Nephron (organoid): ENCODE data around the gene SLC6A9.

Experiments used
- H3K27ac Mint-ChIP-seq, 3 experiments: 2 replicates each; pipeline ENCODE4 v1.8.0; 2020; ENCODE audit warnings: mixed read lengths in 3 of 3, mild to moderate bottlenecking in 2 of 3, moderate library complexity in 1 of 3
- H3K27me3 Mint-ChIP-seq: 2 replicates; pipeline ENCODE4 v1.8.0; 2021; ENCODE audit warnings: low read depth, mild to moderate bottlenecking, moderate library complexity, mixed read lengths
- H3K36me3 Mint-ChIP-seq: 2 replicates; pipeline ENCODE4 v1.8.0; 2020; ENCODE audit warnings: low read depth, mixed read lengths
- H3K4me1 Mint-ChIP-seq: 2 replicates; pipeline ENCODE4 v1.8.0; 2020; ENCODE audit warnings: mixed read lengths
- H3K4me3 Mint-ChIP-seq, 3 experiments: 2 replicates each; pipeline ENCODE4 v1.8.0; 2020; ENCODE audit warnings: mild to moderate bottlenecking in 3 of 3, mixed read lengths in 3 of 3, moderate library complexity in 2 of 3
- H3K9me3 Mint-ChIP-seq: 2 replicates; pipeline ENCODE4 v1.8.0; 2020; ENCODE audit warnings: mixed read lengths
- CTCF ChIP-seq, 3 experiments: fragments of 200-600 bp; sonication (generic); IDR thresholded peaks; one replicate each; pipeline ENCODE4 v1.5.0; 2021; ENCODE audit warnings: antibody characterized with exemption in 3 of 3; ENCODE audit not compliant: unreplicated experiment in 3 of 3

SLC6A9 gene

GRCh38 chr1:44067266-44068250 lies 36.3 kb upstream of the SLC6A9 start:
- Mint-ChIP-seq H3K9me3 (peaks cover 2% of the 10 kb centered on the region), H3K4me3 (no peak overlapping the region), H3K27me3 (peaks cover 15% of the 10 kb centered on the region), H3K36me3 (no peaks in the 10 kb centered on the region), H3K27ac (no peak overlapping the region), H3K4me1 (peaks cover 5% of the 10 kb centered on the region)
- TF ChIP-seq CTCF (IDR thresholded peaks at IDR 0.05; ENCODE audit: unreplicated experiment in 3 of 3) = no peak

- Mint-ChIP-seq H3K4me1 (peaks cover 9% of the 10 kb centered on the region), H3K27ac (no peak overlapping the region), H3K9me3 (no peaks in the 10 kb centered on the region), H3K36me3 (no peaks in the 10 kb centered on the region), H3K4me3 (no peak overlapping the region), H3K27me3 (peaks cover 4% of the 10 kb centered on the region)
- no peak for TF ChIP-seq CTCF (IDR thresholded peaks at IDR 0.05; ENCODE audit: unreplicated experiment in 3 of 3)
Measured at GRCh38 chr1:44062656-44063179, 31.5 kb upstream of the SLC6A9 start.

- Mint-ChIP-seq H3K4me1 (peaks cover 9% of the 10 kb centered on the region), H3K27me3 (peaks cover 5% of the 10 kb centered on the region), H3K4me3 (no peak overlapping the region), H3K36me3 (no peaks in the 10 kb centered on the region), H3K27ac (no peak overlapping the region), H3K9me3 (no peaks in the 10 kb centered on the region)
- TF ChIP-seq CTCF (IDR thresholded peaks at IDR 0.05; ENCODE audit: unreplicated experiment in 3 of 3) = no peak
Measured at GRCh38 chr1:44061857-44062256, 30.6 kb upstream of the SLC6A9 start.

GRCh38 chr1:44060830-44061267 lies 29.6 kb upstream of the SLC6A9 start:
- H3K4me3 Mint-ChIP-seq = no peak overlapping the region
- H3K4me1 Mint-ChIP-seq = peaks cover 9% of the 10 kb centered on the region
- no peak for TF ChIP-seq CTCF (IDR thresholded peaks at IDR 0.05; ENCODE audit: unreplicated experiment in 3 of 3)
- peaks cover 6% of the 10 kb centered on the region for H3K27me3 Mint-ChIP-seq
- no peaks in the 10 kb centered on the region for H3K9me3 Mint-ChIP-seq
- H3K27ac Mint-ChIP-seq = no peak overlapping the region
- no peaks in the 10 kb centered on the region for H3K36me3 Mint-ChIP-seq

DNA sequence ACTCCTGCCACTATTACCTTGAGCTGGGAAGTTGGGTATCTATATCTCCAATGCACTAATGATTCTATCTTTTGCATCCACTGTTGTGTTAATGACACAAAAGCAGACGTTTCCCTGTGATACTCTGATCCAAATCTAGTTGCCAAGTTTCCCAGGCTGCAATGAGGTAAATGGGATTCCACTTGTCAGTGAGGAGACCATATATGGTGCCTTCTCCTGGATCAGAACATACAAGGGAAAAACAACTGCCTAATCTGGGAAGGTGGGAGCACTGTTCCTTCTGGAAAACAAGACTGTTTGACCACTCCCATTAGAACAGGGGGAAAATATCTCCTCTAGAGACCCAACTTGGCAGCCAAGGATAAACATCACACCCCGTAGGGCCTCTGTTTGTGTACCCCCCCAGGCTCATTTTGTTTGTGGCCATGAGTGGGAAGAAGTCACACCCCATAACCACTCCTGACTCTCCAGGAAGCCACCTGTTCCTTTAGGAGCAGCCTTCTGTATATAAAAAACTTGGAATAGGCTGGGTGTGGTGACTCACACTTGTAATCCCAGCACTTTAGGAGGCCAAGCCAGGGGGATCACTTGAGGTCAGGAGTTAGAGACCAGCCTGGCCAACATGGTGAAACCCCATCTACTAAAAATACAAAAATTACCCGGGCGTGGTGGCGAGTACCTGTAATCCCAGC lies 28.5 kb upstream of the SLC6A9 start:
- Mint-ChIP-seq H3K27me3 (peaks cover 6% of the 10 kb centered on the region), H3K36me3 (no peaks in the 10 kb centered on the region), H3K9me3 (no peaks in the 10 kb centered on the region), H3K27ac (no peak overlapping the region), H3K4me3 (no peak overlapping the region), H3K4me1 (peaks cover 9% of the 10 kb centered on the region)
- no peak for TF ChIP-seq CTCF (IDR thresholded peaks at IDR 0.05; ENCODE audit: unreplicated experiment in 3 of 3)
